ENCODE results near the gene ASF1A. TPM values are rescaled to one million over a fixed set of nuclear protein-coding genes. Genes with fewer than 3 reads are reported as not detected.

Gene ASF1A
- total and polyA plus RNA-seq, 8 donors = 0.87 to 39.7 (median 14.5) TPM

DNA sequence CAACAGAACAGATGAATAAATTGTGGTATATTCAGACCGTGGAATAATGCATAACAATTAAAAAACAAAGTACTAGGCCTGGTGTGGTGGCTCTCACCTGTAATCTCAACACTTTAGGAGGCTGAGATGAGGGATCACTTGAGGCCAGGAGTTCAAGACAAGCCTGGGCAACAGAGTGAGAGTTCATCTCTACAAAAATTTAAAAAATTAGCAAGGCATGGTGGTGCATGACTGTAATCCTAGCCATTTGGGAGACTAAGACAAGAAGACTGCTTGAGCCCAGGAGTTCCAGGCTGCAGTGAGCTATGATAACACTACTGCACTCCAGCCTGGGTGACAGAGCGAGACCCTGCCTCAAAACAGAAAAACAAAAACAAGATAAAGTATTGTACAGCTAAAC is 16.1 kb upstream of the ASF1A start:
- intact Hi-C loops (cut with DNase I; ENCODE audit: low total_unique reads) = no loop called here
- Histone ChIP-seq H3K36me3 (no peaks in the 10 kb centered on the region), H3K4me3 (no peak overlapping the region), H3K27ac (no peak overlapping the region), H3K9me3 (no peaks in the 10 kb centered on the region), H3K4me1 (peaks cover 0 to 26% (median 11%) of the 10 kb centered on the region in 4 donors), H3K27me3 (no peaks in the 10 kb centered on the region)
- DNase-seq = no peak
- TF ChIP-seq POLR2A (IDR thresholded peaks at IDR 0.05) (no peak), POLR2AphosphoS5 (IDR thresholded peaks at IDR 0.05) (no peak), EP300 (IDR thresholded peaks at IDR 0.05) (no peak)
- TF ChIP-seq, protein P1, sequence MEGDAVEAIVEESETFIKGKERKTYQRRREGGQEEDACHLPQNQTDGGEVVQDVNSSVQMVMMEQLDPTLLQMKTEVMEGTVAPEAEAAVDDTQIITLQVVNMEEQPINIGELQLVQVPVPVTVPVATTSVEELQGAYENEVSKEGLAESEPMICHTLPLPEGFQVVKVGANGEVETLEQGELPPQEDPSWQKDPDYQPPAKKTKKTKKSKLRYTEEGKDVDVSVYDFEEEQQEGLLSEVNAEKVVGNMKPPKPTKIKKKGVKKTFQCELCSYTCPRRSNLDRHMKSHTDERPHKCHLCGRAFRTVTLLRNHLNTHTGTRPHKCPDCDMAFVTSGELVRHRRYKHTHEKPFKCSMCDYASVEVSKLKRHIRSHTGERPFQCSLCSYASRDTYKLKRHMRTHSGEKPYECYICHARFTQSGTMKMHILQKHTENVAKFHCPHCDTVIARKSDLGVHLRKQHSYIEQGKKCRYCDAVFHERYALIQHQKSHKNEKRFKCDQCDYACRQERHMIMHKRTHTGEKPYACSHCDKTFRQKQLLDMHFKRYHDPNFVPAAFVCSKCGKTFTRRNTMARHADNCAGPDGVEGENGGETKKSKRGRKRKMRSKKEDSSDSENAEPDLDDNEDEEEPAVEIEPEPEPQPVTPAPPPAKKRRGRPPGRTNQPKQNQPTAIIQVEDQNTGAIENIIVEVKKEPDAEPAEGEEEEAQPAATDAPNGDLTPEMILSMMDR (IDR thresholded peaks at IDR 0.05) = no peak
- 86 to 100% (median 97%) methylated on average over 2 of the region's 2 CpGs for WGBS, 5 donors

DNA sequence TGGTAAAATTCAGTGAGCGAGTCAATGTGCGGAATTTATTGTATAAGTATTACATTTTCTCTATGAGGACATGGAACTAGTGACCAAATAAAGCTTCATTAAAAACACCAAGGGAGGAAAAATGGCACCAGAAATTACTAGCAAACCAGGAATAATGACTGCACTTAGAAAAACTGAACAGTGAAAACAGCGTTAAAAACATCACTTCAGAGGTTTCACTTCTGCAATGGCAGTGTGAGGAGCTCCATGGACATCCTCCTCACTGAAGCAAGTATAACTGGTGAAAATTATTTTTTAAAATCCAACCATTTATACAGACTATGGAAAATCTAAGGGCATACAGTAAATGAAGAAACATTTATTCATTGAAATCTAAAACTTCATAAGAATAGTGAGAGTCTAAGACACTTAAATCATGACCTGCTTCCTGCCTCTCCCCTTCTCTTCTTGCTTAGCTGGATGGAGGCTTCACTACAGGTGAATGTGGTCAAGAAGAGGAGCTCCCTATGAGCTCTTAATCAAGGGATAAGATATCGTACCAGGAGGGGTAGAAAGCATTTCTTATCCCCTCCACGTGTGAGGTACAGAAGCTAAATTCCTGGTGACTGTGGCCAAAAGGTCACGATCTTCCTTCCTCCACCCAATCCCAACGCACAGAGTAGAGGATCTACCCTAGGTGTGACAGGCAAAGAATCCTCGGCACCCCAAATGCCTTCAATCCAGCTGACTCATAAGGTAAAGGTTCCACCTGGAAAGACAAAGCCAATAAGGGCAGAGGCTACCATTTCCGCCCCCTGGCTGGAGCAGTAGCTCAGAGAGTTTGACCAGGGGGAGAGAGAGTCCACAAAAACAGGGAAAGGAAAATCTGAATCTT is 12.3 kb upstream of the ASF1A start:
- H3K27ac ChIP-seq = no peak overlapping the region
- no peaks in the 10 kb centered on the region for H3K36me3 ChIP-seq
- intact Hi-C loops (cut with DNase I; ENCODE audit: low total_unique reads) = no loop called here
- DNase-seq = no peak
- no peaks in the 10 kb centered on the region for H3K9me3 ChIP-seq
- peaks cover 0 to 22% (median 9%) of the 10 kb centered on the region in 4 donors for H3K4me1 ChIP-seq
- TF ChIP-seq POLR2AphosphoS5 (IDR thresholded peaks at IDR 0.05) = no peak
- TF ChIP-seq EP300 (IDR thresholded peaks at IDR 0.05) = no peak
- no peak for TF ChIP-seq POLR2A (IDR thresholded peaks at IDR 0.05)
- TF ChIP-seq, protein P1 (IDR thresholded peaks at IDR 0.05) = no peak
- WGBS, 5 donors = 72 to 86% (median 84%) methylated on average over 9 of the region's 9 CpGs
- no peaks in the 10 kb centered on the region for H3K27me3 ChIP-seq
- H3K4me3 ChIP-seq = no peak overlapping the region

DNA sequence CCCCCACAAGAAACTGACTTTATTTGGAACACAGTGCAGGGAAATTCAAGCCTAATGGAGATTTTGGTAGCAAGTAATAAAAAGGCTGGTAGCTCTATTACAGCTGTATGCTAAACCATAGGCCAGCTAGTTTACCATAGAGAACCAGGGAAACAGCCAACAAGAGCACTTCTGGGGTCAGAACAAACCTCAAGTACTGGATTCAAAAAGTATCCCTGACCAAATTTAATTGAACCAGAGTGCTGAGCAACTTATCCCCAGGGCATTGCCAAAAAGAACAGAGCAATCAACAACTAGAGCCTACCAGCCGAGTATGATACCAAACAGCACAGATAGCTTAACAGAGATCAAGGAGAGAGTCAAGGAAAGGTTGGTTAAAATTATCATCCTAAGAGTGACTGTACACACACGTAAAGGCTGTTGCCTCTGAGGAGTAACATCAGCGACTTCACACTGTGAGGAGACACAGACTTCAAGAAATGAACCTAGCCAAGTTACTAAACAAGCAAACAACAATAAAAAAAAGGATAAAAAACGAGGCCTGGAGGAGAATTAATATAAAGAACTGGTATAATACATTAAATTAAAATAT is 11.5 kb upstream of the ASF1A start:
- DNase-seq = no peak
- Histone ChIP-seq H3K4me1 (peaks cover 0 to 16% (median 7%) of the 10 kb centered on the region in 4 donors), H3K27me3 (no peaks in the 10 kb centered on the region), H3K9me3 (no peaks in the 10 kb centered on the region), H3K36me3 (no peaks in the 10 kb centered on the region), H3K27ac (no peak overlapping the region), H3K4me3 (no peak overlapping the region)
- intact Hi-C loops (cut with DNase I; ENCODE audit: low total_unique reads) = no loop called here
- WGBS, 5 donors = 91 to 98% (median 95%) methylated on average over 4 of the region's 4 CpGs
- TF ChIP-seq, protein P1 (IDR thresholded peaks at IDR 0.05) = no peak
- TF ChIP-seq POLR2A (IDR thresholded peaks at IDR 0.05) (no peak), POLR2AphosphoS5 (IDR thresholded peaks at IDR 0.05) (no peak), EP300 (IDR thresholded peaks at IDR 0.05) (no peak)

DNA sequence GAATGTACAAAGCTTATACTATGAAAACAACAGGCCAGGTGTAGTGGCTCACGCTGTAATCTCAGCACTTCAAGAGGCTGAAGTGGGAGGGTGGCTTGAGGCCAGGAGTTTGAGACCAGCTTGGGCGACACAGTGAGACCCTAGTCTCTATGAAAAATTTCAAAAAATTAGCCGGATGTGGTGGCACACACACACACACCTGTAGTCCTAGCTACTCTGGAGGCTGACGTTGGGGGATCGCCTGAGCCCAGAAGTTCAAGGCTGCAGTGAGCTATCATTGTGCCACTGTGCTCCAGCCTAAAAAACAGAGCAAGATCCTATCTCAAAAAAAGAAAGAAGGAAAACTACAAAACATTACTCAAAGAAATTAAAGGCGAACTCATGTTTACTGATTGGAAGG is 7.3 kb upstream of the ASF1A start:
- H3K27ac ChIP-seq = no peak overlapping the region
- peaks cover under 1 to 14% (median 6%) of the 10 kb centered on the region in 4 donors for H3K4me1 ChIP-seq
- H3K27me3 ChIP-seq = no peaks in the 10 kb centered on the region
- H3K4me3 ChIP-seq = no peak overlapping the region
- 91 to 98% (median 94%) methylated on average over 6 of the region's 6 CpGs for WGBS, 5 donors
- no peaks in the 10 kb centered on the region for H3K36me3 ChIP-seq
- DNase-seq = no peak
- intact Hi-C loops (cut with DNase I; ENCODE audit: low total_unique reads) = no loop called here
- no peaks in the 10 kb centered on the region for H3K9me3 ChIP-seq
- TF ChIP-seq POLR2A (IDR thresholded peaks at IDR 0.05) = no peak
- TF ChIP-seq EP300 (IDR thresholded peaks at IDR 0.05) = no peak
- TF ChIP-seq POLR2AphosphoS5 (IDR thresholded peaks at IDR 0.05) = no peak
- TF ChIP-seq, protein P1 (IDR thresholded peaks at IDR 0.05) = no peak

Measured in stomach (tissue), 9 donors.